Stimulated activated naive CD8-positive, alpha-beta T cell treated with anti-CD3 and anti-CD28 coated beads, Interleukin-15, Interleukin-2, amounts not matched to agents 100 ng/mL and 50 ng/mL, for 24 hours (primary cell): Measurements from ENCODE around the gene MYCBPAP.

Experiments used
- H3K27ac Mint-ChIP-seq: one replicate; pipeline ENCODE4 v1.8.0; 2021; ENCODE audit warnings: mild to moderate bottlenecking, mixed read lengths
- H3K27me3 Mint-ChIP-seq: one replicate; pipeline ENCODE4 v1.8.0; 2021; ENCODE audit warnings: mixed read lengths
- H3K36me3 Mint-ChIP-seq: one replicate; pipeline ENCODE4 v1.8.0; 2021; ENCODE audit warnings: low read depth, mixed read lengths
- H3K4me1 Mint-ChIP-seq: one replicate; pipeline ENCODE4 v1.8.0; 2021; ENCODE audit warnings: low read depth, mixed read lengths
- H3K4me3 Mint-ChIP-seq: one replicate; pipeline ENCODE4 v1.8.0; 2021; ENCODE audit warnings: mild to moderate bottlenecking, mixed read lengths
- H3K9me3 Mint-ChIP-seq: one replicate; pipeline ENCODE4 v1.8.0; 2021; ENCODE audit warnings: mixed read lengths

The MYCBPAP gene

GRCh38 chr17:50565402-50566350 is 57.4 kb downstream of the MYCBPAP start:
- Mint-ChIP-seq H3K27me3 (peaks cover 46% of the 10 kb centered on the region), H3K4me1 (peaks cover 6% of the 10 kb centered on the region), H3K9me3 (no peaks in the 10 kb centered on the region), H3K27ac (no peak overlapping the region), H3K36me3 (no peaks in the 10 kb centered on the region), H3K4me3 (no peak overlapping the region)

- no peaks in the 10 kb centered on the region for H3K9me3 Mint-ChIP-seq
- no peak overlapping the region for H3K4me3 Mint-ChIP-seq
- H3K36me3 Mint-ChIP-seq = no peaks in the 10 kb centered on the region
- peaks cover 6% of the 10 kb centered on the region for H3K4me1 Mint-ChIP-seq
- H3K27ac Mint-ChIP-seq = no peak overlapping the region
- H3K27me3 Mint-ChIP-seq = peaks cover 50% of the 10 kb centered on the region
Observed at GRCh38 chr17:50566886-50567285, 58.6 kb downstream of the MYCBPAP start.

- H3K27me3 Mint-ChIP-seq = peaks cover 36% of the 10 kb centered on the region
- no peaks in the 10 kb centered on the region for H3K9me3 Mint-ChIP-seq
- no peaks in the 10 kb centered on the region for H3K36me3 Mint-ChIP-seq
- H3K4me3 Mint-ChIP-seq = no peak overlapping the region
- no peaks in the 10 kb centered on the region for H3K4me1 Mint-ChIP-seq
- no peak overlapping the region for H3K27ac Mint-ChIP-seq
Observed at GRCh38 chr17:50568659-50569058, 60.4 kb downstream of the MYCBPAP start.

GRCh38 chr17:50569592-50569991 is 61.4 kb downstream of the MYCBPAP start:
- Mint-ChIP-seq H3K9me3 (no peaks in the 10 kb centered on the region), H3K27me3 (peaks cover 29% of the 10 kb centered on the region), H3K4me3 (no peak overlapping the region), H3K36me3 (no peaks in the 10 kb centered on the region), H3K4me1 (no peaks in the 10 kb centered on the region), H3K27ac (no peak overlapping the region)

DNA sequence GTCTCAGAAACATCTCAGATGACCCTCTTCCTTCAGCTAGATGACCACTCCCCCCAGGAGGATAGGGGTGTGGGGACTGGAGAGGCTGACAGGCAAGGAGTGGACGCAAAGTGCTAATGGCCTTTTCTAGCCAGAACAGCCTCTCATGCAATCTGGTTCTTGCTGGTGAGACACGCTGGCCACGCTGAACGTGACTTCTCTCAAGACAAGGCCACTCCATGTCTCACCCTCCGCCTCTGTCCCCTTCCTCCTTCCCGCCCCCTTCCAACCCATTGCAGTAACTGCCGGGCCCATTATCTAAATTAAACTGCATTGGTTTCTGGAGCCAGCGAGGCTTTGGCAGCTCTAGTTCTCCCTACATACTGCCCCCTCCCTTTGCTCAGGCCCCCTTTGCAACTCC is 61.8 kb downstream of the MYCBPAP start:
- H3K27ac Mint-ChIP-seq = no peak overlapping the region
- H3K4me1 Mint-ChIP-seq = no peaks in the 10 kb centered on the region
- no peak overlapping the region for H3K4me3 Mint-ChIP-seq

GRCh38 chr17:50570528-50570927 is 62.3 kb downstream of the MYCBPAP start:
- Mint-ChIP-seq H3K36me3 (no peaks in the 10 kb centered on the region), H3K9me3 (no peaks in the 10 kb centered on the region), H3K4me1 (no peaks in the 10 kb centered on the region), H3K27ac (no peak overlapping the region), H3K27me3 (peaks cover 21% of the 10 kb centered on the region), H3K4me3 (no peak overlapping the region)

More for the DNA sequence above, 61.8 kb downstream of the MYCBPAP start:
- H3K36me3 Mint-ChIP-seq = no peaks in the 10 kb centered on the region
- no peaks in the 10 kb centered on the region for H3K9me3 Mint-ChIP-seq
- peaks cover 25% of the 10 kb centered on the region for H3K27me3 Mint-ChIP-seq

- peaks cover 10% of the 10 kb centered on the region for H3K27me3 Mint-ChIP-seq
- no peak overlapping the region for H3K27ac Mint-ChIP-seq
- H3K4me3 Mint-ChIP-seq = no peak overlapping the region
- H3K36me3 Mint-ChIP-seq = no peaks in the 10 kb centered on the region
- H3K9me3 Mint-ChIP-seq = no peaks in the 10 kb centered on the region
- H3K4me1 Mint-ChIP-seq = no peaks in the 10 kb centered on the region
Observed at GRCh38 chr17:50571681-50572080, 63.4 kb downstream of the MYCBPAP start.

- no peak overlapping the region for H3K4me3 Mint-ChIP-seq
- no peaks in the 10 kb centered on the region for H3K36me3 Mint-ChIP-seq
- H3K9me3 Mint-ChIP-seq = no peaks in the 10 kb centered on the region
- H3K4me1 Mint-ChIP-seq = no peaks in the 10 kb centered on the region
- no peak overlapping the region for H3K27ac Mint-ChIP-seq
- H3K27me3 Mint-ChIP-seq = peaks cover 3% of the 10 kb centered on the region
Observed at GRCh38 chr17:50572541-50572940, 64.3 kb downstream of the MYCBPAP start.

- H3K27me3 Mint-ChIP-seq = peaks cover 9% of the 10 kb centered on the region
- H3K27ac Mint-ChIP-seq = no peak overlapping the region
- no peaks in the 10 kb centered on the region for H3K36me3 Mint-ChIP-seq
- H3K4me3 Mint-ChIP-seq = no peak overlapping the region
- H3K4me1 Mint-ChIP-seq = no peaks in the 10 kb centered on the region
- H3K9me3 Mint-ChIP-seq = no peaks in the 10 kb centered on the region
Observed at GRCh38 chr17:50573866-50574611, 65.8 kb downstream of the MYCBPAP start.

DNA sequence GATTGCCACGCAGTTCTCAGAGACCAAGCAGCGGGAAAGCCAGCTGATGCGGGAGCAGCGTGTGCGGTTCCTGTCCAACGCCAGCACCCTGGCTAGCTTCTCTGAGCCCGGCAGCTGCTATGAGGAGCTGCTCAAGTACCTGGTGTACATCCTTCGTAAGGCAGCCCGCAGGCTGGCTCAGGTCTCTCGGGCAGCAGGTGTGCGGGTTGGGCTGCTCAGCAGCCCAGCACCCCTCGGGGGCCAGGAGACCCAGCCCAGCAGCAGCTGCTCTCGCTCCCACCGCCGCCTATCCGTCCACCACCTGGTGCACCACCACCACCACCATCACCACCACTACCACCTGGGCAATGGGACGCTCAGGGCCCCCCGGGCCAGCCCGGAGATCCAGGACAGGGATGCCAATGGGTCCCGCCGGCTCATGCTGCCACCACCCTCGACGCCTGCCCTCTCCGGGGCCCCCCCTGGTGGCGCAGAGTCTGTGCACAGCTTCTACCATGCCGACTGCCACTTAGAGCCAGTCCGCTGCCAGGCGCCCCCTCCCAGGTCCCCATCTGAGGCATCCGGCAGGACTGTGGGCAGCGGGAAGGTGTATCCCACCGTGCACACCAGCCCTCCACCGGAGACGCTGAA is 67.5 kb downstream of the MYCBPAP start:
- H3K9me3 Mint-ChIP-seq = no peaks in the 10 kb centered on the region
- H3K4me1 Mint-ChIP-seq = no peaks in the 10 kb centered on the region
- no peaks in the 10 kb centered on the region for H3K36me3 Mint-ChIP-seq
- H3K27ac Mint-ChIP-seq = no peak overlapping the region
- no peak overlapping the region for H3K4me3 Mint-ChIP-seq
- peaks cover 9% of the 10 kb centered on the region for H3K27me3 Mint-ChIP-seq

DNA sequence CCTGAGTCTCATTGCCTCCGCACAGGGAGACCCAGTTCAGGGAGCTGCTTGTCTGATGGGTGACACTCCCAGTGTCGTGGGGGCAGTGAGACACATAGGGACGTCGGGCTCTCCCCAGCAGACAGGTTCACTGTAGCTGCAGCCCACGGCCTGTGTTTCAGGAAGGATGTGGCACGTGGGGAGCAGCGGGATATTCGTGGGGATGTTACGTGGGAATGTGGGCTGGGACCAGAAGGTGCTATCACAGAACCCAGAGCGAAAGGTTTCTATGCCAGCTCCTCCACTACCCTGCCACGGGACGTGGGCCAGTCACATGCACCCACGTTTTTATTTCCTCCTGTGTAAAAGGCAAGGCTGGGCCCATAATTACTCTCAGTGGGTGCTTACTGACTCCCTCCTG is 68.6 kb downstream of the MYCBPAP start:
- Mint-ChIP-seq H3K4me1 (no peaks in the 10 kb centered on the region), H3K4me3 (no peak overlapping the region), H3K27me3 (peaks cover 8% of the 10 kb centered on the region), H3K36me3 (no peaks in the 10 kb centered on the region), H3K27ac (no peak overlapping the region), H3K9me3 (no peaks in the 10 kb centered on the region)

- Mint-ChIP-seq H3K9me3 (no peaks in the 10 kb centered on the region), H3K27me3 (peaks cover 12% of the 10 kb centered on the region), H3K27ac (no peak overlapping the region), H3K4me3 (no peak overlapping the region), H3K36me3 (no peaks in the 10 kb centered on the region), H3K4me1 (no peaks in the 10 kb centered on the region)
Observed at GRCh38 chr17:50577451-50577954, 69.3 kb downstream of the MYCBPAP start.

DNA sequence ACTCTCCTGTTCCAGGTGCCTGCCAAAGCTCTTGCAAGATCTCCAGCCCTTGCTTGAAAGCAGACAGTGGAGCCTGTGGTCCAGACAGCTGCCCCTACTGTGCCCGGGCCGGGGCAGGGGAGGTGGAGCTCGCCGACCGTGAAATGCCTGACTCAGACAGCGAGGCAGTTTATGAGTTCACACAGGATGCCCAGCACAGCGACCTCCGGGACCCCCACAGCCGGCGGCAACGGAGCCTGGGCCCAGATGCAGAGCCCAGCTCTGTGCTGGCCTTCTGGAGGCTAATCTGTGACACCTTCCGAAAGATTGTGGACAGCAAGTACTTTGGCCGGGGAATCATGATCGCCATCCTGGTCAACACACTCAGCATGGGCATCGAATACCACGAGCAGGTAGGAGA is 69.9 kb downstream of the MYCBPAP start:
- H3K27ac Mint-ChIP-seq = no peak overlapping the region
- H3K27me3 Mint-ChIP-seq = peaks cover 12% of the 10 kb centered on the region
- H3K36me3 Mint-ChIP-seq = no peaks in the 10 kb centered on the region
- no peak overlapping the region for H3K4me3 Mint-ChIP-seq
- no peaks in the 10 kb centered on the region for H3K9me3 Mint-ChIP-seq
- no peaks in the 10 kb centered on the region for H3K4me1 Mint-ChIP-seq

DNA sequence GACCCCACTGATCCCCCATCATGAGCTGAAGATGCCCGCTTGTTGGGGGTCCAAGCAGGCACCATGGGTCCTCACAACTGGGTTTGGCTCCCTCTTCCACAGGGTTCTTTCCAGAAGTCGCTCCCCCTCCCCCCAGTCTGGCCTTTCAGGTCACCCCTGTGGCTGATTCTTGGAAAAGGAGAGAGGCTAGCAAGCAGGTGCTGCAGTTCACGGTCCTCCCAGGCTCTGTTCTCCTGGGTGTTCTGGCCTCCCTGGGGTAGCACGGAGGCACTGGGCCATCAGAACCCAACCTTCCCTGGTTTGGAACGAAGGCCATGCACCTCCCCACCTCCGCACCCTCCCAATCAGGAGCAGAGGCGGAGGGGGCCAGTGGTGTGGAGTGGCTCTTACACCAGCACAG is 71.2 kb downstream of the MYCBPAP start:
- Mint-ChIP-seq H3K27ac (no peak overlapping the region), H3K4me1 (no peaks in the 10 kb centered on the region), H3K9me3 (no peaks in the 10 kb centered on the region), H3K4me3 (no peak overlapping the region), H3K27me3 (peaks cover 12% of the 10 kb centered on the region), H3K36me3 (no peaks in the 10 kb centered on the region)

DNA sequence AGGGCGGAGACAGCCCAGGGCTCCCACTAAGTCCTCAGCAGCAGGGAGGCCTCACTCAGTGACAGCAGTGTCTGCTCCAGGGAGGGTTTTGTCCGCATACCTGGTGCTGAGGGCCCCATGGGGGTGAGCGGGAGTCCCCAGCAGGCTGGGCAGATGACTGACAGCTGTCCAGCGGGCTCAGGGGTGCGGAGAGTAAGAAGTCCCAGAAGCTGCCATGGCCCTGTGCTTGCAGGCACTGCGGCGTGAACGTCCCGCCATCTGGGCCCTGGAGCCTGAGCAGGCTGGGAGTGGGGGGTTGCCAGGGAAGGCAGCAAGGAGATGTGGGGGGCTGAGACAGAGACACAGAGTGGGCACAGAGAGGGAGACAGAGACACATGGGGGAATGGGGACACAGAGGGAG is 72.4 kb downstream of the MYCBPAP start:
- Mint-ChIP-seq H3K36me3 (no peaks in the 10 kb centered on the region), H3K9me3 (no peaks in the 10 kb centered on the region), H3K27ac (no peak overlapping the region), H3K27me3 (peaks cover 12% of the 10 kb centered on the region), H3K4me1 (no peaks in the 10 kb centered on the region), H3K4me3 (no peak overlapping the region)
